ENCODE results near the gene GBP6.
"Not testable (repeated sequence)": the region's sequence is repeated elsewhere in the genome, so short reads cannot be mapped to it uniquely, and the experiment has no call there.

GBP6 gene

GRCh38 chr1:89363638-89364536 is at the start of gene GBP6:
GBP6 (plus strand) TSS chr1:89364059; CDS start chr1:89368552, 4,493 bp downstream.
- DNase-seq, result no peak

- no peak for DNase-seq
These were observed 41.5 kb upstream of the GBP6 start for GRCh38 chr1:89322402-89322801.

GRCh38 chr1:89331890-89332289 is 32.0 kb upstream of the GBP6 start:
- DNase-seq, result no peak

GRCh38 chr1:89332461-89332860 is 31.4 kb upstream of the GBP6 start:
- DNase-seq, result no peak

GRCh38 chr1:89335486-89335885 is 28.4 kb upstream of the GBP6 start:
- no peak for DNase-seq

GRCh38 chr1:89337903-89338302 is 26.0 kb upstream of the GBP6 start:
- DNase-seq, result no peak

- no peak for DNase-seq
These were observed 24.8 kb upstream of the GBP6 start for GRCh38 chr1:89339039-89339438.

- not testable (repeated sequence) for DNase-seq
These were observed 18.4 kb upstream of the GBP6 start for GRCh38 chr1:89345479-89345878.

- no peak for DNase-seq
These were observed 16.6 kb upstream of the GBP6 start for GRCh38 chr1:89347296-89347695.

- DNase-seq, result no peak
These were observed 13.6 kb upstream of the GBP6 start for GRCh38 chr1:89350298-89350697.

- DNase-seq, result no peak
These were observed 12.1 kb upstream of the GBP6 start for GRCh38 chr1:89351597-89352311.

GRCh38 chr1:89352421-89352820 is 11.4 kb upstream of the GBP6 start:
- no peak for DNase-seq

GRCh38 chr1:89354205-89354604 is 9.7 kb upstream of the GBP6 start:
- no peak for DNase-seq

GRCh38 chr1:89355056-89355455 is 8.8 kb upstream of the GBP6 start:
- no peak for DNase-seq

- DNase-seq, result no peak
These were observed 7.0 kb upstream of the GBP6 start for GRCh38 chr1:89356658-89357400.

GRCh38 chr1:89358287-89358893 is 5.5 kb upstream of the GBP6 start:
- DNase-seq, result peak; percentile 13

- DNase-seq, result no peak
These were observed 3.1 kb upstream of the GBP6 start for GRCh38 chr1:89360716-89361115.

- DNase-seq, result no peak
These were observed 2.2 kb upstream of the GBP6 start for GRCh38 chr1:89361681-89362080.

- no peak for DNase-seq
These were observed 663 bp upstream of the GBP6 start for GRCh38 chr1:89363196-89363595.

- no peak for DNase-seq
These were observed 1.2 kb downstream of the GBP6 start for GRCh38 chr1:89364954-89365550.

GRCh38 chr1:89367221-89367620 is 3.4 kb downstream of the GBP6 start:
- DNase-seq, result no peak

GRCh38 chr1:89369331-89369730 is 5.5 kb downstream of the GBP6 start:
- no peak for DNase-seq

- DNase-seq, result not testable (repeated sequence)
These were observed 10.0 kb downstream of the GBP6 start for GRCh38 chr1:89373810-89374209.

Data from GF-D8 (cell line).